GM21576 (cell line): ENCODE data around the gene SMIM14.
"Not testable (repeated sequence)": the region's sequence is repeated elsewhere in the genome, so short reads cannot be mapped to it uniquely, and the experiment has no call there.

Experiments
- ATAC-seq: cut with Tn5 transposase; IDR thresholded peaks from one replicate; pipeline ENCODE4 v1.9.1; 2021; ENCODE audit warnings: mild to moderate bottlenecking, moderate library complexity; ENCODE audit not compliant: unreplicated experiment

The SMIM14 gene

GRCh38 chr4:39541987-39542610 is 96.6 kb downstream of the SMIM14 start:
- no peak for ATAC-seq

GRCh38 chr4:39539089-39539611 is 99.5 kb downstream of the SMIM14 start:
- ATAC-seq, result no peak

- no peak for ATAC-seq
Measured at GRCh38 chr4:39533541-39533940, 105.1 kb downstream of the SMIM14 start.

GRCh38 chr4:39532237-39532636 is 106.4 kb downstream of the SMIM14 start:
- not testable (repeated sequence) for ATAC-seq

GRCh38 chr4:39530682-39531081 is 108.0 kb downstream of the SMIM14 start:
- ATAC-seq, result no peak

GRCh38 chr4:39529534-39529933 is 109.1 kb downstream of the SMIM14 start:
- no peak for ATAC-seq

GRCh38 chr4:39528061-39528465 is 110.6 kb downstream of the SMIM14 start:
- ATAC-seq, result no peak

- ATAC-seq, result peak; percentile 95
Measured at GRCh38 chr4:39527296-39528060, 111.2 kb downstream of the SMIM14 start, which contains the start of gene UGDH. Gene UGDH (minus strand): TSS chr4:39527439. CDS start chr4:39521512, 5,927 bp downstream.

GRCh38 chr4:39526765-39527295 is 111.8 kb downstream of the SMIM14 start:
- peak; percentile 18 for ATAC-seq

- ATAC-seq, result no peak
Measured at GRCh38 chr4:39525822-39526690, 112.6 kb downstream of the SMIM14 start.

- no peak for ATAC-seq
Measured at GRCh38 chr4:39524161-39524957, 114.3 kb downstream of the SMIM14 start.

GRCh38 chr4:39522068-39522467 is 116.6 kb downstream of the SMIM14 start:
- no peak for ATAC-seq

- ATAC-seq, result no peak
Measured at GRCh38 chr4:39521253-39521919, 117.3 kb downstream of the SMIM14 start.

- no peak for ATAC-seq
Measured at GRCh38 chr4:39518484-39518883, 120.2 kb downstream of the SMIM14 start.

- ATAC-seq, result no peak
Measured at GRCh38 chr4:39516407-39516966, 122.2 kb downstream of the SMIM14 start.

- not testable (repeated sequence) for ATAC-seq
Measured at GRCh38 chr4:39515669-39516401, 122.8 kb downstream of the SMIM14 start.

GRCh38 chr4:39514888-39515401 is 123.7 kb downstream of the SMIM14 start:
- ATAC-seq, result no peak

- not testable (repeated sequence) for ATAC-seq
Measured at GRCh38 chr4:39514266-39514665, 124.4 kb downstream of the SMIM14 start.
